HL-60/S4 (cell line): ENCODE data around the gene DNAJC4.

Experiments
- in situ Hi-C: fragments of 300-500 bp; cut with MboI; formaldehyde crosslinking; loops from 2 replicates; pipeline ENCODE4 v1.14.3; 2022; ENCODE audit warnings: low sequenced_read_pairs

DNAJC4 gene

GRCh38 chr11:64208086-64208795, 22.1 kb upstream of the DNAJC4 start:
- in situ Hi-C loops: no loop called here

GRCh38 chr11:64208796-64209562, 21.4 kb upstream of the DNAJC4 start:
- in situ Hi-C loops: no loop called here

- in situ Hi-C loops: no loop called here
Measured at GRCh38 chr11:64209563-64209843, 20.8 kb upstream of the DNAJC4 start.

- in situ Hi-C loops: no loop called here
Measured at GRCh38 chr11:64210301-64211020, 19.9 kb upstream of the DNAJC4 start.

GRCh38 chr11:64211181-64211872, 19.0 kb upstream of the DNAJC4 start:
- in situ Hi-C loops: no loop called here

- in situ Hi-C loops: no loop called here
Measured at GRCh38 chr11:64216879-64217278, 13.5 kb upstream of the DNAJC4 start.

- in situ Hi-C loops: no loop called here
Measured at GRCh38 chr11:64218628-64219353, 11.6 kb upstream of the DNAJC4 start.

- in situ Hi-C loops: no loop called here
Measured at GRCh38 chr11:64219354-64219684, 11.0 kb upstream of the DNAJC4 start.

- in situ Hi-C loops: no loop called here
Measured at GRCh38 chr11:64219755-64220154, 10.6 kb upstream of the DNAJC4 start.

GRCh38 chr11:64220271-64220670, 10.1 kb upstream of the DNAJC4 start:
- in situ Hi-C loops: no loop called here

- in situ Hi-C loops: no loop called here
Measured at GRCh38 chr11:64220798-64221197, 9.6 kb upstream of the DNAJC4 start.

- in situ Hi-C loops: no loop called here
Measured at GRCh38 chr11:64222651-64223000, 7.7 kb upstream of the DNAJC4 start.

GRCh38 chr11:64223001-64223651, 7.2 kb upstream of the DNAJC4 start:
- in situ Hi-C loops: no loop called here

GRCh38 chr11:64224151-64224890, 6.0 kb upstream of the DNAJC4 start:
- in situ Hi-C loops: no loop called here

- in situ Hi-C loops: no loop called here
Measured at GRCh38 chr11:64224891-64225607, 5.3 kb upstream of the DNAJC4 start.

GRCh38 chr11:64225608-64226506, 4.5 kb upstream of the DNAJC4 start, which contains the start of the genes NUDT22 and TRPT1:
Gene NUDT22 (plus strand): TSS chr11:64226274. CDS start chr11:64226653, 379 bp downstream.
Gene TRPT1 (minus strand): TSS chr11:64226186. CDS start chr11:64225860, 326 bp downstream.
- in situ Hi-C loops: no loop called here

GRCh38 chr11:64226507-64227051, 3.8 kb upstream of the DNAJC4 start:
- in situ Hi-C loops: no loop called here
